HG03575 (cell line): ENCODE measurements around the gene ADNP2.

Source experiments
- ATAC-seq: cut with Tn5 transposase; IDR thresholded peaks from one replicate; pipeline ENCODE4 v1.9.1; 2021; ENCODE audit not compliant: unreplicated experiment, insufficient number of reproducible peaks, low FRiP score; ENCODE audit errors: extremely low read depth

ADNP2 gene

GRCh38 chr18:80183273-80184050 is 74.4 kb downstream of the ADNP2 start:
- no peak for ATAC-seq

- no peak for ATAC-seq
Measured at GRCh38 chr18:80184243-80184772, 75.2 kb downstream of the ADNP2 start.

GRCh38 chr18:80185545-80185944 is 76.5 kb downstream of the ADNP2 start:
- no peak for ATAC-seq

GRCh38 chr18:80187956-80188642 is 79.0 kb downstream of the ADNP2 start:
- ATAC-seq: no peak

- no peak for ATAC-seq
Measured at GRCh38 chr18:80188643-80189530, 79.8 kb downstream of the ADNP2 start.

GRCh38 chr18:80189531-80189865 is 80.4 kb downstream of the ADNP2 start:
- no peak for ATAC-seq
